Testis (tissue), 3 donors: Measurements from ENCODE around the gene RBM28. TPM values are rescaled to one million over a fixed set of nuclear protein-coding genes. Genes with fewer than 3 reads are reported as not detected.

Source experiments
- DNase-seq: peaks from one replicate; pipeline ENCODE4 v3.0.0-alpha.2; 2019
- H3K27ac ChIP-seq, 2 donors: fragments of 200-600 bp; sonication (generic); one replicate each; pipeline ENCODE4 v1.5.1; 2019
- H3K27me3 ChIP-seq: fragments of 200-600 bp; sonication (generic); one replicate; pipeline ENCODE4 v1.5.1; 2019
- H3K36me3 ChIP-seq: fragments of 200-600 bp; sonication (generic); one replicate; pipeline ENCODE4 v1.5.1; 2017; ENCODE audit warnings: low read depth; ENCODE audit errors: missing control alignments
- H3K4me1 ChIP-seq: fragments of 200-600 bp; sonication (generic); one replicate; pipeline ENCODE4 v1.5.1; 2019
- H3K4me3 ChIP-seq, 2 donors: fragments of 200-600 bp; sonication (generic); one replicate each; pipeline ENCODE4 v1.5.1; 2017 to 2019
- H3K9me3 ChIP-seq: fragments of 200-600 bp; sonication (generic); one replicate; pipeline ENCODE4 v1.5.1; 2017
- CTCF ChIP-seq, 3 experiments: fragments of 450-650 bp in 2 of 3; fragments of 200-600 bp in 1 of 3; sonication (generic) in 1 of 3; IDR thresholded peaks; one replicate each; pipeline ENCODE4 v1.5.1; 2016 to 2019; ENCODE audit warnings: antibody characterized with exemption in 3 of 3, mild to moderate bottlenecking in 2 of 3, moderate library complexity in 1 of 3
- POLR2A ChIP-seq: fragments of 450-650 bp; IDR thresholded peaks from one replicate; pipeline ENCODE4 v1.6.1; 2017; ENCODE audit warnings: antibody characterized with exemption, mild to moderate bottlenecking, moderate library complexity
- WGBS, 2 donors: methylation state at CpG; one replicate each; pipeline ENCODE4 v1.1.5; 2018; 5-methylcytosine and 5-hydroxymethylcytosine counted together
- intact Hi-C: fragments of 100-400 bp; cut with DNase I; formaldehyde crosslinking; loops from one replicate; pipeline ENCODE4 v1.15.1; 2023; ENCODE audit warnings: low total_unique reads
- polyA plus RNA-seq: library from polyadenylated mRNA; stranded (reverse); fragments of 350-450 nt; fragmentation: Illumina TruSeq; extraction: RNeasy Lipid Tissue Mini Kit (QIAGEN cat#74804); gene quantifications from one replicate; pipeline ENCODE4 v1.2.3, GENCODE V29; 2014; ENCODE audit warnings: low read depth, low replicate concordance; ENCODE audit not compliant: insufficient read depth
- total RNA-seq, 2 donors: library from RNA; depleted of rRNA; stranded (reverse); fragments of >200 nt; gene quantifications; one replicate each; pipeline ENCODE4 v1.2.3, GENCODE V29; 2016

RBM28 gene
- total and polyA plus RNA-seq, 3 donors from 2014 or later, result 25.7 to 58.3 (median 54.5) TPM

- Histone ChIP-seq H3K36me3 (no peaks in the 10 kb centered on the region), H3K9me3 (no peaks in the 10 kb centered on the region), H3K4me3 (no peak overlapping the region), H3K27me3 (no peaks in the 10 kb centered on the region), H3K4me1 (peaks cover 12% of the 10 kb centered on the region), H3K27ac (no peak overlapping the region)
- no peak for DNase-seq
- 80 to 84% methylated on average over 4 of the region's 4 CpGs for WGBS, 2 donors
- TF ChIP-seq POLR2A (no peak), CTCF (IDR thresholded peaks at IDR 0.05) (no peak)
- intact Hi-C loops, result no loop called here
Measured at GRCh38 chr7:128362670-128363069, 19.0 kb upstream of the RBM28 start.

- Histone ChIP-seq H3K27ac (no peak within 1 kb of the TSS), H3K27me3 (no peaks in the 10 kb centered on the region), H3K36me3 (no peaks in the 10 kb centered on the region), H3K9me3 (no peaks in the 10 kb centered on the region), H3K4me3 (peak within 1 kb of the TSS; percentile 36 to 57), H3K4me1 (peaks cover 12% of the 10 kb centered on the region)
- intact Hi-C loops, result no loop called here
- DNase-seq, result peak; percentile 36
- no peak for TF ChIP-seq CTCF (IDR thresholded peaks at IDR 0.05)
- TF ChIP-seq POLR2A, result no peak
- WGBS, 2 donors, result 1 to 7% methylated on average over 13 to 85 of the region's 88 CpGs
Measured at GRCh38 chr7:128361411-128362379, 18.0 kb upstream of the RBM28 start, which contains the start of gene PRRT4. PRRT4 (minus strand) TSS chr7:128361690.

- no peak for DNase-seq
- intact Hi-C loops, result no loop called here
Measured at GRCh38 chr7:128360359-128360678, 16.6 kb upstream of the RBM28 start.

GRCh38 chr7:128359939-128360338 is 16.2 kb upstream of the RBM28 start:
- no peak overlapping the region for H3K27ac ChIP-seq
- no peaks in the 10 kb centered on the region for H3K27me3 ChIP-seq
- H3K4me1 ChIP-seq, result peaks cover 12% of the 10 kb centered on the region
- 73% methylated on average over 2 to 4 of the region's 4 CpGs for WGBS, 2 donors
- H3K36me3 ChIP-seq, result no peaks in the 10 kb centered on the region
- intact Hi-C loops, result no loop called here
- no peak for TF ChIP-seq CTCF (IDR thresholded peaks at IDR 0.05)
- DNase-seq, result no peak
- no peaks in the 10 kb centered on the region for H3K9me3 ChIP-seq
- H3K4me3 ChIP-seq, result no peak overlapping the region

More at GRCh38 chr7:128360359-128360678, 16.6 kb upstream of the RBM28 start:
- Histone ChIP-seq H3K36me3 (no peaks in the 10 kb centered on the region), H3K9me3 (no peaks in the 10 kb centered on the region), H3K4me1 (peaks cover 12% of the 10 kb centered on the region), H3K27me3 (no peaks in the 10 kb centered on the region), H3K4me3 (peak overlapping the region in 1 of 2 donors; percentile 57), H3K27ac (no peak overlapping the region)
- TF ChIP-seq CTCF (IDR thresholded peaks at IDR 0.05), result no peak
- no peak for TF ChIP-seq POLR2A
- 21 to 25% methylated on average over 6 to 9 of the region's 9 CpGs for WGBS, 2 donors
